ENCODE results near the gene TLR9. TPM values are rescaled to one million over a fixed set of nuclear protein-coding genes. Genes with fewer than 3 reads are reported as not detected.

TLR9 gene
- total and polyA plus RNA-seq, 2 donors (not counting 1 experiment from before 2014, with no cell fraction given): under 0.01 TPM; not detected in 1

DNA sequence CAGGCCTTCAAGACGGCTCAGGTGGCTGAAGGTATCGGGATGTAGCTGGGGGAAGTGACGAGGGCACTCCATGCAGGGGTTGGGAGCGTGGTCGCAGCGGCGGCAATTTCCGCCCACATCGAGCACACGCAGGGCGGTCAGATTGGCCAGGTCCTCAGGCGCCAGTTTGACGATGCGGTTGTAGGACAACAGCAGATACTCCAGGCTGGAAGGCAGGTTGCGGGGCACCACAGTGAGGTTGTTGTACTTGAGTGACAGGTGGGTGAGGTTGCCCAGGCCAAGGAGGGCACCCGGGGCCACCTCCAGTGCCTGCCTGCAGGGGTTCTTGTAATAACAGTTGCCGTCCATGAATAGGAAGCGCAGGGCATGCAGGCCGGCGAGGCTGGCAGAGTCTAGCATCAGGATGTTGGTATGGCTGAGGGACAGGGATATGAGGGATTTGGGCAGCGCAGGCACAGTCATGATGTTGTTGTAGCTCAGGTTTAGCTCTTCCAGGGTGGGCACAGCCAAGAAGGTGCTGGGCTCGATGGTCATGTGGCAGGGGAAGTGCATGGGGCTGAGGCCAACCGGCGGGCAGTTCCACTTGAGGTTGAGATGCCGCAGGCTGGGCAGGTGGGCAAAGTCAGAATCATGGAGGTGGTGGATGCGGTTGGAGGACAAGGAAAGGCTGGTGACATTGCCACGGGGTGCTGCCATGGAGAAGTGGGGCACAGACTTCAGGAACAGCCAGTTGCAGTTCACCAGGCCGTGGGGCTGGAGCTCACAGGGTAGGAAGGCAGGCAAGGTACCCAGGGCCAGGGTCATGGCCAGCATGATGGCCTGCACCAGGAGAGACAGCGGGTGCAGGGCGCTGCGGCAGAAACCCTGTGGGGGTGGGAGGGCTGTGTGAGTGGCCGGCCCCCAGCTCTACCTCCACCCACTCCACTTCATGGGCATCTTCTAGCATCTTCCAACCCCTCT lies 1.7 kb downstream of the TLR9 start:
- Histone ChIP-seq H3K36me3 (ENCODE audit: control insufficient read depth, insufficient read depth, low read length) (peaks cover 2% of the 10 kb centered on the region), H2AFZ (ENCODE audit: low read length) (no peak overlapping the region), H3K4me3 (replicated peaks in 1 of 4; ENCODE audit: control extremely low read depth in 1 of 4, insufficient read depth in 1 of 4, low read depth in 3 of 4, low read length in 4 of 4) (no peak overlapping the region), H3K27me3 (ENCODE audit: control insufficient read depth, insufficient read depth, low read length) (no peaks in the 10 kb centered on the region), H3K4me1 (ENCODE audit: control insufficient read depth, extremely low read depth, insufficient read depth, low read length) (no peaks in the 10 kb centered on the region), H3K4me2 (ENCODE audit: extremely low read depth, insufficient read depth, low read length) (no peak overlapping the region), H3K9ac (ENCODE audit: insufficient read depth, low read length) (no peak overlapping the region), H3K9me3 (ENCODE audit: control insufficient read depth, insufficient read depth, low read depth, low read length) (no peaks in the 10 kb centered on the region), H4K20me1 (ENCODE audit: control insufficient read depth, extremely low read depth, insufficient read depth, low read length) (no peaks in the 10 kb centered on the region), H3K79me2 (ENCODE audit: control insufficient read depth, insufficient read depth, low read length) (no peaks in the 10 kb centered on the region), H3K27ac (ENCODE audit: insufficient read depth, low read length) (no peak overlapping the region)
- TF ChIP-seq, protein P1, sequence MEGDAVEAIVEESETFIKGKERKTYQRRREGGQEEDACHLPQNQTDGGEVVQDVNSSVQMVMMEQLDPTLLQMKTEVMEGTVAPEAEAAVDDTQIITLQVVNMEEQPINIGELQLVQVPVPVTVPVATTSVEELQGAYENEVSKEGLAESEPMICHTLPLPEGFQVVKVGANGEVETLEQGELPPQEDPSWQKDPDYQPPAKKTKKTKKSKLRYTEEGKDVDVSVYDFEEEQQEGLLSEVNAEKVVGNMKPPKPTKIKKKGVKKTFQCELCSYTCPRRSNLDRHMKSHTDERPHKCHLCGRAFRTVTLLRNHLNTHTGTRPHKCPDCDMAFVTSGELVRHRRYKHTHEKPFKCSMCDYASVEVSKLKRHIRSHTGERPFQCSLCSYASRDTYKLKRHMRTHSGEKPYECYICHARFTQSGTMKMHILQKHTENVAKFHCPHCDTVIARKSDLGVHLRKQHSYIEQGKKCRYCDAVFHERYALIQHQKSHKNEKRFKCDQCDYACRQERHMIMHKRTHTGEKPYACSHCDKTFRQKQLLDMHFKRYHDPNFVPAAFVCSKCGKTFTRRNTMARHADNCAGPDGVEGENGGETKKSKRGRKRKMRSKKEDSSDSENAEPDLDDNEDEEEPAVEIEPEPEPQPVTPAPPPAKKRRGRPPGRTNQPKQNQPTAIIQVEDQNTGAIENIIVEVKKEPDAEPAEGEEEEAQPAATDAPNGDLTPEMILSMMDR (conservative IDR thresholded peaks at IDR 0.05 in 1 of 2, IDR thresholded peaks at IDR 0.05 in 1 of 2; ENCODE audit: low read depth in 1 of 2, low read length in 2 of 2): no peak
- no peak for DNase-seq (ENCODE audit: low read depth in 2 of 2)

GRCh38 chr3:52222319-52223221 lies 2.9 kb downstream of the TLR9 start:
- H3K27me3 ChIP-seq (ENCODE audit: control insufficient read depth, insufficient read depth, low read length): no peaks in the 10 kb centered on the region
- H3K36me3 ChIP-seq (ENCODE audit: control insufficient read depth, insufficient read depth, low read length): no peaks in the 10 kb centered on the region
- no peak for DNase-seq (ENCODE audit: low read depth in 2 of 2)
- H3K27ac ChIP-seq (ENCODE audit: insufficient read depth, low read length): no peak overlapping the region
- H2AFZ ChIP-seq (ENCODE audit: low read length): no peak overlapping the region
- no peak overlapping the region for H3K4me3 ChIP-seq (replicated peaks in 1 of 4; ENCODE audit: control extremely low read depth in 1 of 4, insufficient read depth in 1 of 4, low read depth in 3 of 4, low read length in 4 of 4)
- no peak overlapping the region for H3K4me2 ChIP-seq (ENCODE audit: extremely low read depth, insufficient read depth, low read length)
- no peak overlapping the region for H3K9ac ChIP-seq (ENCODE audit: insufficient read depth, low read length)
- no peaks in the 10 kb centered on the region for H4K20me1 ChIP-seq (ENCODE audit: control insufficient read depth, extremely low read depth, insufficient read depth, low read length)
- H3K9me3 ChIP-seq (ENCODE audit: control insufficient read depth, insufficient read depth, low read depth, low read length): no peaks in the 10 kb centered on the region
- TF ChIP-seq, protein P1 (conservative IDR thresholded peaks at IDR 0.05 in 1 of 2, IDR thresholded peaks at IDR 0.05 in 1 of 2; ENCODE audit: low read depth in 1 of 2, low read length in 2 of 2): no peak
- TF ChIP-seq EZH2 (IDR thresholded peaks at IDR 0.05; ENCODE audit: low read length, missing control alignments): no peak
- H3K4me1 ChIP-seq (ENCODE audit: control insufficient read depth, extremely low read depth, insufficient read depth, low read length): no peaks in the 10 kb centered on the region
- no peaks in the 10 kb centered on the region for H3K79me2 ChIP-seq (ENCODE audit: control insufficient read depth, insufficient read depth, low read length)

Measured in fibroblast of lung (primary cell).